NCI-H1436 (cell line): Measurements from ENCODE around the gene GBX1.

Experiments used
- DNase-seq: peaks from one replicate; lab custom pipeline; 2025; lab: John Stamatoyannopoulos, UW

Gene GBX1

DNA sequence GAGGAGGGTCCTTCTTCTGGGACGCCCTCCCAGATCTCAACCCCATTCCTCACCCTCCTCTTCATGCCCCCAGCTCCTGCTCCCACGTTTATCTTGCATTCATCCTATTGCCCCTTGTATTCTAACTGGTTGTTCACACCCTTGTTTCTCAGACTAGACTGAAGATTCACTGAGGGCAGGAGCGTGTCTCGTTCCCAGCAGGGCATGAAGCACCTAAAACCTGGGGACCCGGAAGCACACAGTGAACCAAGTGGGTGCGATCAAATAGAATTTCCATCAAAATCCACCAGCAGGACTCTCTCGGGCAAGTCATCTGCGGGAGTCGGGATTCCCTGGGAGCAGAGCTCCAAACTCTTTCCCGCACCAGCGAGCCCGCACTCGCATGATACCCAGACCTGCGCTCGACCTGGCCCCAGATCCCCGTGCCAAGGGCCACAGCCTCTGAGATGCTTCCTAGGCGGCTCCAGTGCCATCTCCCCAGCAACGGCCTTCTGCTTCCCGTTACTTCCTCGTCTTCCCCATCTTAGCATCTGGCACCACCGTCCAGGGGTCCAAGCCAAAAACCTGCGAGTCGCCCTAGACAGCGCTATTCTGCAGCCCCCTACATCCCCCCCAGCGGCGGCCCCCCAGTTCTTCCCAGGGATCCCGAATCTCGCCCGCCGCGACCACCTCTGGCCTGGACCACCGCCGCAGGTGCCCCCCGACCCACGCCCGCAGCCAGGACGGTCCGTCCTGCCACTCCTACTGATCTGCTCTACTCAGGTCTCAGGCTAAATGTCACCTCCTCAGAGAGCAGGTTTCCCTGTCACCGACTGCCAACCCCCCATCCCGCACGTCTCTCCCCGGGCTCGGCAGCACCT lies 6.1 kb upstream of the GBX1 start:
- DNase-seq, result no peak

DNA sequence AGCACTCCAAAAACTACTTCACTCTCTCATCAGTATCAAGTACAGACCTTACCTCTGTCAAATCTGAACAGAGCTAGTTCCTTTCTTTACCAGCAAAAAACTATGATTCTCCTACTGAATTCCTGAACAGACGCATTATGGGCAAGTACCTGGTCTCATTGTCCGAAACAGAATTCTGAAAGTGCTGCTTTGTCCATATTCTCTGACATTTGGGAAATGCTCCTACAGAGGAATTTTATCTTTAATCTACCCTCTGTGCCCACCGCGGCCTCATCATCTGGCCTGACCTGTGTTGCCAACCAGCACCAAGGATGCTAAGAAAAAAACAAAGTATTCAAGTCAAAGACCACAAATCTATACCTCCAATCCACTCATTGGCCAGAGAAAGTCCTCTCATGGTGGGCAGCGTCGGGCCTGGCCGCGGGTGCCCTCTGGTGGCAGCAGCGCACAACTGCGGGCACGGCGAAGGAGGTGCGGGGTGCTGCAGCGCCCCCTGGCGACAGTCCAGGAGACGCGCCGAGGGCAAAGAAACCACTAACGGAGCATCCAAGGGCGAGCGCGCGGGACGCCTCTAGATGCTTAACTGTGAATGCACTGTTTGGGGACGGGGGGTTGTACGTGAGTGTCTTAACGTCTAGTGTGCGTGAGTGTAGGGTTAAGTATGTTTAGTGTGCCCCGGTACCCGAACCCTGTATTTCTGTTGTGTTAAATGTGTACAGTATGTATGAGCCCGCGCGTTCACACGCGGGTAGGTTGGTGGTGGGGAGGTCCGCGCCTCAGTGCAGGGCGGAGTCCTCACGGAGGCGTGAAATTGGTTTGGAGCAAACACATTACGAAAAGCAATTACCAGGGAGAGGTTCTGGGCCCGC lies 5.0 kb upstream of the GBX1 start:
- peak; percentile 56 for DNase-seq

DNA sequence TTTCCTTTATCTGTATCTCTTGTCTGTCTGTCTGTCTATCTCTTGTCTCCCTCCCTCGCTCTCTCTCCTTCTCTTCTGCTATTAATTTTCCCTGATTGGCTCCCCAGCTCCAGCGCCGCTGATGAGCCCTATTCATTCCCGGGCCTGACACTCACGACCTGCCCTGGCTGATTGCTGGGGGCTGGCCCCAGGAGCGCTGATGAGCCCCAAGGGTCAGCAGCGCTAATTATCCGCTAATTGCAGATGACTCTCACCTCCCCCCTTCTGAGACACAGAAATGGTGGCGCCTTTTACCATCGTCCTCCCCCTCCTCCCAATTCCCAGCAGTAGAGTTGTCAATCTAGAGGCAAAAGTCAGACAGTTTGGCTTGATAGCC lies 1.3 kb upstream of the GBX1 start:
- DNase-seq, result no peak

DNA sequence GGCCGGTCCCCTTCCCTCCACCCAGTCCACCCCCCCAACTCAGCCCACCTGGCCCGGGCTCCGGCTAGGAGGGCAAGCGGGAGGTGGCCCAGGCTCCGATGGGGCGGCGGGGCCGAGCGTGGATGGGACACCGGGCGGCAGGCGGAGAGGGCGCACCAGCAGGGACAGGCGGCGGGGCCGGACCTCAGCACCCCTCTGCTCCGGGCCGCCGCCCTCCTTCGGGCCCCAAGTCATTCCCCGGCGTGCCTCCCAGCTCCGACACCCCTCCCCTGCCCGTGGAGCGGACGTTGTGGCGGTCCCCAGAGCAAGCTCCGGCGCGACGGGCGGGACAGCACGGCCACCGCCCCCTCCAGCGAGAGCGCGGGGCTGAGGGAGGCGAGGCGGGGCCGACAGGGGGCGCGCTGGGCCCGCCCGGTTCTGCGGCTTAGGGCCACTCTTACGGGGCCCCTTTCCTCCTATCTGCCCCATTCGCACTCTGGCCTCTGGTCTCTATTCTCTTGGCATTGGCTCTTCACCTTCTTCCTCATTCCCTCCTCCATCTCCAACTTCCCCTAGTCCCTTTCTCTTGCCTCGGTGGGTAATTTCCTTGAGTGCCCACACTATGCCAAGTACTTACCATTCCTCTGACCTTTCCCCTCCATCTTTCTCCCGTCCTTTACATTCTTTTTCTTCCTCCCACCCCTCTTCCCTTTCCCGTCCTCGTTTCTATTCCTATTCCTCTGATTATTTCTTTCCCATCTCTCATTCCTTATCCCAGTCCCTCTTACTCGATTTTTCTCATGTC lies 701 bp upstream of the GBX1 start:
- no peak for DNase-seq

DNA sequence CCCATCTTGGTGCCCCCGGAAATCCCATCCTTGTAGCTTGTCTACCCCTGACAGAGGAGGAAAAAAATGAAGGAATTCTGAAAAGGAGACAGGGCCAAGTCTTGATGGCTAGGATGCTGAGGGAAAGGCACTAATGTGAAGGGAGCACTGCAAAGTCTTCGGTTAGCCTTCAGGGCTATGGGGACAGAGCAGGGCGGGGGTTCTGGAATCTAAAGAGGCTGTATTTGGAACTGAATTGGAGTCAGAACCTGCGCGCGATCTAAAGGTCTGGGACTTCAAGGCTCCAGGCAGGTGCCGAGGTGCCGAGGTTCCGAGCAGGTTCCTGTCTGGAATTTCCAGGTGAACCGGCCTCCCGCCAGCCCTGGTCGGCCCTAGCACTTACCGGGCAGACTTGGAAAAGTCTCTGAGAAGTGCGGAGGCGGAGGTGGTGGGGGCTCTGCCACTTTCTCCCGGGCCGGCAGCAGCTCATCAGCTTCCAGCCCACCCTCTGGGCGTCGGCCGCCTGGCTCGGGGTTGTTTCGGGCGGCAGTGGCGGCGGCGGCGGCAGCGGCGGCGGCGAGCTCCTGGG lies 781 bp downstream of the GBX1 start:
- DNase-seq, result no peak

DNA sequence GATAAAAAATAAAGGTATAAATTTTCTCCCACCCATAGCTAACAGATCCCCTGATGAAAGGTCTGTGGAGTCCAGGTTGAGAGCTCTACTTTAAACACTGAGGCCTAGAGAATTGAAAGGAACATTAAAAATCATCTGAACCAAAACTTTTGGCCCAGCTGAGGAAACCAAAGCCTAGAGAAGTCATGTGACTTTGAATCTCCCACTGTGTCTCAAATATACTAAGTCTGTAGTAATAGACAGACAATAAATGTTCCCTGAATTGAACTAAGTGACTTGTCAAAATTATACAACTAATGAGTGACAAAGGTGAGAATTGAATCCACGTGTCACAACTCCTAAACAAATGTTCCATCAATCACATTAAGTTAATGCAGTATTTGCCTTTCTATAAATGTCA lies 5.7 kb downstream of the GBX1 start:
- DNase-seq, result no peak

DNA sequence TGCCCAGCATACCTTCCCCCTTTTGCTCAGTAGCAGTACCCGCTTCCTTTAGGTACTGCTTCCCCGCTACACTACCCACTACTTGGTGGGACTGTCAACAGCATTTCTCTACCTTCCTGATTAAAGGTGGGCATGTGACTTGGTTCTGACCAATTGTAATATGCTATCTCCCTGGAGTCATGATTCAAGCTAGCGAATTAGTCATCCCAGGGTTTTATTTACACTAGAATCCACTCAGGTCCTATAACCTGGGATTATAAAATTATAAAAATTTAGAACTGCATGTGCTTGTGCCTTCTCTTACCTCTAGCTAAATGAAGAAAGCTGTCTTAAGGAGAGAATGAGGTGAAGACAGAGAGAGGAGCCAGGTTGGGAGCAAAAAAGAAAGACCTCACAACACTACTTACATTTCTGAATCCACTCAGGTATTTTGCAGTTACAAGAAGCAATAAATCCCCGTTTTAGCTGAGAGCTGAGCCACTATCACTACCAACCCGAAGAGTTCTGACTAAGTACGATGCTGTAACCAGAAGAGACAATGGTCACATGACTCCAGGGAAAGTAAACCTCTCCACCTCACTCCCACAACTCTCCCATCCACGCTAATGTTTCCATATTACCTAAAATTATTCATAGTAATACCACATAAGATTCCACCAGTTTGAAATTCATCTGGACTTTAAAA lies 9.7 kb downstream of the GBX1 start:
- no peak for DNase-seq

DNA sequence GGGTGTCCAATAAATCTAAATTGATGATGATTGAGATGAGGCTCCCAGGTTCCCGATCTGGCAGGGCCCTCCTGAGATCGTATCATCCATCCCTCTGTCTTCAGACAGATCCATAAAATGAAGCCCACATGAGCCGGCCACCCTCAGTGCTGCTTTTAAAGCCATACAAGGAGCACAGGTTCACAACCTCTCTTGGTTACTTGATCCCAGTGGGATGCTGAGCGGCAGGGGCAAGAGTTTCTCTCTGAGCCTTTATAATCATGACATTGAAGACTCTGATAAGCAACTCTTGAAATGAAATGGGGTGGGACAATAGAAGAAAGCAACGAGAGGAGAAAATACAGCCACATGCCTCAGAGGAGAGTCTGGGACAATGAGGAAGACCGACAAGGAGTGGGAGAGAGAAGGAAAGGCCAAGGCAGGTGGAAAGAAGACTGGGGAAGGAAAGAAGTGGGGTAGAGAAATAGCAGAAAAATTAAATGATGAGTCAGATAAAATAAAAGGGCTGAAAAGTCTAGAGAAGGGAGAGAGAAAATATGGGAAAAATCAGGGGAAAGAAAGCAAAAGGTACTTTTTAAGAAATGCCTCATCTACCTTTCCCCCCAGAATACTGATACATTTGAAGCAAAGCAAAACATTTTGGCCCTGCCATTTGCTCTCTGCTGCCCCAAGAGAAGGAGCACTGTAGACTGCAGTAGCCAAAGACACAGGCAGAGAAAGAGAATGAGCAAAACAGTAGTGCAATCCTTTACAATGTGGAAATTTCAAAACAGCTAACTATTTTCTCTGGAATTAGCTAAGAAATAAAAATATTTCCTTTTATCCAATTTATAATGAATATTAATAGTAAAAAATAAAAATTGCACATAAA lies 14.6 kb downstream of the GBX1 start:
- no peak for DNase-seq

DNA sequence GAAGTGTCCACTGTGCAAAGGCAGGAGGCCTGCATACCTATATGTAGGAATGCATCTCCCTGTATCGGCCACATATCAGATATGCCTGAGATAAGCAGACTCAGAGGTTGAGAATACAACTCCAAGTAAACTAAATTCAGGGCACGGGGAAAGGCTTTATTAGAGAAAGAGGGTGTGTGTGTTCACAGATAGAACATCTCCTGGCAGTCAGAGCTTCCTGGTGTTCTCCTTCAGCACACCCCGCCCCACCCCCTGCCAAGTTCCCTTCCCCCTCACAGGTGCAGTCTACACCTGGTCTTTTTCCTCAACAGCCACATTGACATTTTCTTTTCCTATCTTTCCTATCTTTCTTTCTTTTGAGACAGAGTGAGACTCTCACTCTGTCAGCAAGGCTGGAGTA lies 17.1 kb downstream of the GBX1 start:
- no peak for DNase-seq

DNA sequence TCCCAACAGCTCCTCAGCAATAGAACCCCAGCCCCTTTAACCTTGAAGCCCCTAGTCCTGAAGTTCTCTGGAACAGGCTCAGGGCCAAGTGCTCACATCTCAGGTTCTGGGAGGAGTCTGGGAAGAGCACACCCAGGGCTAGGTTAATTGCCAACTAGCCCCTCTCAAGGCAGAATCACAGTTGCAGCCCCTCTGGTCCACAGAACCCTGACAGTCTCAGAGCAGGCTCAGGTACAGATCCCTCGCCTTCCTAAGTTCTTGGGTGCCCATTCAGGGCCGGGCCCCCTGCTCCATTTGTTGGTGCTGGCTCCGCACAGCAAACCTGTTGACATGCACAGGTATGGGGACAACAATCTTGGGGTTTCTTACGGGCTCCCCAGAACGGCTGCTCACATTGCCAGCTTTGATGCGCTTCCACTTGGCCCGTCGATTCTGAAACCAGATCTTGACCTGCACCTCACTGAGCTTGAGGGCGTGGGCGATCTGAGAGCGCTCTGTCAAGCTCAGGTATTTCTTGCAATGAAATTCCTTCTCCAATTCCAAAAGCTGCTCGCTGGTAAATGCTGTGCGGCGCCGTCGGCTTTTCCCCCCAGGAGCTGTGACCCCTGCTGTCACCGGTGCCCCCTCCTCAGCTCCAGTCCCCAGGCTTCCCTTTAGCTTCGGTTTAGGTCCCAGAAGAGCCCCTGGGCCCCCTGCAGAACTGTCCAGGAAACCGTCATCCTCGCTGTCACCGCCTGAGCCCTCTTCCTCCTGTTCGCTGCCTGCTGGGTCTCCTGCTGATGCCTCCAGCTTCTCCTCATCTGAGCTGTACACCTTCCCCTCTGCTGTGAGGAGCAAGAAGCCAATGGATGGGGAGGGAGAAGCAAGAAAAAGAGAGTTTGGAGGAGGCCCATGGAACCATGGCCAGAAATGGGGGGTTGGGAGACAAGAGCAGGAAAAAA lies 18.9 kb downstream of the GBX1 start:
- no peak for DNase-seq

DNA sequence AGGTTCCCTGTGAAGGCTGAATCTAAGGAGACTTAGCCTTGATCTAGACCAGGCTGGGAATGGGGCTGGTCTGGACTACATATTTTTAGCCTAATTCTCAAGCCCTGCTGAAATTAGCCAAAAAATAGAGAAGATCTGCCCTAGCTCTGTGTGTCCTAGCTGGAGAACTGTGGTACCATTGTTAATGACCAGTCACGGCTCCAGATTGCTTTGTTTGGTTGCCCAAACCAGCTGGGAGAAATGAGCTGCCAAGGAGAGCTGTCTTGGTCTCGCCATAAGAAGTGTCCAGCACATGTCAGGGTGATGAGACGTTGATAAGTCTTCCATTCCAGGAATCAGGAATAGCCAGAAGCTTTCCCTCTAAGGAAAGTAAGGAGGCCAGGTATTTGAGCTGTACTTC lies 20.7 kb downstream of the GBX1 start:
- no peak for DNase-seq

DNA sequence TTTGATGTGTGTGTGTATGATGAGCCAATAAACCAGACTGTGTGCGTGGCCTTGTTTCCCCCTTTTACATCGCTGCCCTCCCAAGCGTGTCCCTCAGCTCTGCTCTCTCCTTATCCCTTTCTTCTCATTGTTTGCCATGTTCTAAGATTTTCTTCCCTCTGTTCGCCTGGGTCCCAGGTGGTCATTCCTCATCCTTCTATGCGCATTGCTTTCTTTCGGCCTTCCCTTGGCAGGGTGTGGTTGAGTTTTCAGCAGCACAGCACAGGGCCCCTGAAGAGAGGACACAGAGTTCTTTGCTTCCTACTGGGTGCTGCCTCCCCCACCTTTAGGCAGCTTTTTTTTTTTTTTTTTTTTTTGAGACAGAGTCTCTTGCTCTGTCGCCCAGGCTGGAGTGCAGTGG lies 23.1 kb downstream of the GBX1 start:
- DNase-seq, result no peak

DNA sequence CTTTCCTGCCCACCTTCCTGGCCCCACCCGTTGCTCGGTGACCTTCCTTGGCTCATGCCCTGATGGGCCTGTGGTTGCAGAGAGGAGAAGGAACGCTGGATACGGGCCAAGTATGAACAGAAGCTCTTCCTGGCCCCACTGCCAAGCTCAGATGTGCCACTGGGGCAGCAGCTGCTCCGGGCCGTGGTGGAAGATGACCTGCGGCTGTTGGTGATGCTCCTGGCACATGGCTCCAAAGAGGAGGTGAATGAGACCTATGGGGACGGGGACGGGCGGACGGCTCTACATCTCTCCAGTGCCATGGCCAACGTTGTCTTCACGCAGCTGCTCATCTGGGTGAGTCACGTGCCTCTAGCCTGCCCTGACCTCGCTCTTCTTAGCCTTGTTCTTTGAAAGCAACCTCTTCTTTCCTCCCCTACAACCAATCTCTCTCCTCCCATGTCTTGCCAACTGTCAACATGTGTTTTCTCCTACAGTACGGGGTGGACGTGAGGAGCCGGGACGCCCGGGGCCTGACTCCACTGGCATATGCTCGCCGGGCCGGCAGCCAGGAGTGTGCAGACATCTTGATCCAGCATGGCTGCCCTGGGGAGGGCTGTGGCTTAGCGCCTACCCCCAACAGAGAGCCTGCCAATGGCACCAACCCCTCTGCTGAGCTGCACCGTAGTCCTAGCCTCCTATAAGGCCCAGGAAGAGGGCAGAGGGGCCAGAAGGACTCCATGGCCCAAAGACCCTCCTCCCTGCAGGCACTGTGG lies 24.1 kb downstream of the GBX1 start:
- DNase-seq, result no peak

DNA sequence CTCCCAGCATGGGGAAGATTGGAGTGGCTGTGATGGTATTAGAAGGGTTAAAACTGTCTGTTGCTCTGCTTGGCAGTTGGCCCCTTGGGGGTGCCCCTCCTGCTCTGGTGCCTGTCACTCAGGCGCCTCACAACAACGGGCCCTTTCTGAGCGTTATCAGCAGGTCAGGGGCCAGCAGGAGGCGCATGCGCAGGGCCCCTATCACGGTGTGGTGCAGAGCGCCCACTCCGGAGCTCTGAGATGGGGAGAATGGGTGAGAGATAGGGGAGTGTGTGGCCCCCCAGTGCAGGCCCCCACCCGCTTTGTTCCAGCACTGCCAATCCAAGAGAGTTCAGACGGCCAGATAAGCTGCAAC lies 24.8 kb downstream of the GBX1 start:
- no peak for DNase-seq

DNA sequence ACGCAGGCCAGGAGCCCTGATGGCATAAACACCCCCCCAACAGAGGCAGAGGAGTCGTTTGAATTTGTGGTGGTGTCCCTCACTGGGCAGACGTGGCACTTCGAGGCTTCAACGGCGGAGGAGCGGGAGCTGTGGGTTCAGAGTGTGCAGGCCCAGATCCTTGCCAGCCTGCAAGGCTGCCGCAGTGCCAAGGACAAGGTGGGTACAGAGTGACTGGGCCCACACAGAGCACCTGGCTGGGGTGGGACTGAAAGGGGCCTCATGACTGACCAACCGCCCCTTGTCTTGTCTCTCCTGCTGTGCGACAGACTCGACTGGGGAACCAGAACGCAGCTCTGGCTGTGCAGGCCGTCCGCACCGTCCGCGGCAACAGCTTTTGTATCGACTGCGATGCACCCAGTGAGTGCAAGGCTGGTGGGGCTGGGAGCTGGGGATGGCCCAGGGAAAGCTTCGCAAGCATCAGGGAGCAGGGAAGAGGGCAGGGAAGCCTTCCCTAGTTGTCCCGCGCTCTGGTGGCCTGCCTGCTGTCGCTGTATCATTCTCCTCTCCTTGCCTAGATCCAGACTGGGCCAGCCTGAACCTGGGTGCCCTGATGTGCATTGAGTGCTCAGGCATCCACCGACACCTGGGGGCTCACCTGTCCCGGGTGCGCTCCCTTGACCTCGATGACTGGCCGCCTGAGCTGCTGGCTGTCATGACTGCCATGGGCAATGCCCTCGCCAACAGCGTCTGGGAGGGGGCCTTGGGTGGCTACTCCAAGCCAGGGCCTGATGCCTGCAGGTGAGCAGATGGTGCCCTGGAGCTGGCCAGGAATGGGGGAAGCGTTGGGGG lies 25.4 kb downstream of the GBX1 start:
- DNase-seq, result no peak

DNA sequence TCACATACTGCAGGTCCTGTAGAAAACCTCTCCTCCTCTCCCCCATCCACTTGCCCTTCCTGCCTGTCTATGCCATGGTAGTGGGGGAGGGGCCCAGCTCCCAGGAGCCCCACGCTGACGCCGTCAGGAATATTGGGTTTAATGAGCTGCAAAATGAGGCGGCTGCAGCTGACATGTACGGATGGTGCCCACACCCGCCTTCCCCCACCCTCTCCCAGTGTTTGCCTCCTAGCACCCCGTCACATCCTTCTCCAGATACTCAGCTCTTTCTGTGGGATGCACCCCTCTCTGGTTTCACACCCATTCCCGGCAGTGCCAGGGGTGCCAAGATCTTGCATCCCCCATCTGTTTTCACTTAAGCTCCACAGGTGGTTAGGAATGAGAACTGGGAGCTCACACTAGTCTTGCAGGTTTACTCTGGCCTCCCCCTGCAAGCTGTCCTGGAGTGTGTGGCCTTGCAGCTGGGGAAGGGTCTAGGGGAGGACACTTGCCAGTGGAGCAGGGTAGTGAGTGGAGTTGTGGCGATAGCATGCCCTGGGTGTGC lies 26.1 kb downstream of the GBX1 start:
- DNase-seq, result no peak

DNA sequence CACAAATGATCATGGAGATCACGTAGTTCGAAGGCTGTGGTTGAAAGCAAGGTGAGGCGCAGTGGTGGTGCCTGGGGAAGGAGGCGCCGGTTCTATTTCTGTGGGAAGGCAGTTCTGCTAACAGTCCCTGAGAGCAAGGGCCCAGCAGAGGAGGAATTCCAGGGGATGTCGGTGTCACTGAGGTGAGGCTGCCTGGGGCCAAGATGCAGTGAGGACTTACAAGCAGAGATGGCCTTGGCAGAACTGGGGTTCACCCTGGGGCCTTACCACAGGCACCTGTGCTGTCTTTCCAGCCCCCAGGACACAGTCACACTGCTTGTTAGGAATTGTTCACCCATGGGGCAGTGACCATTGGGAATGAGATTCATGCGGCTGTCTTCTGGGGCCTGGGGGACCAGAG lies 26.7 kb downstream of the GBX1 start:
- DNase-seq, result no peak

DNA sequence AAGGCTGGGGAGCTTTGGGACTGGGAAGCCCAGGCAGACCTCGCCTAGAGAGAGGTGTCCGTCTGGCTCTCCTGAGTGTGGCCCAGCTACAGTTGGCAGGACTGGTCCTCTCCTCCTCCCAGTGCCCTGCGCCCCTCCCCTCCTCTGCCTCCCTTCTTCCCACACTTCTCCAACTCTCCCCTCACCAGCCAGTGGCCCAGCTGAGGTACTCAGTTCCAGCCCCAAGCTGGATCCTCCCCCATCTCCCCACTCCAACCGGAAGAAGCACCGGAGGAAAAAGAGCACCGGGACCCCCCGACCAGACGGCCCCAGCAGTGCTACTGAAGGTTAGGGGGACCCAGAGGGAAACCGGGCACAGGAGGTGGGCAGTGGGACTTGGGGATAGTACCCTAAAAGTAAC lies 27.7 kb downstream of the GBX1 start:
- DNase-seq, result no peak
